ENCODE results near the gene NEDD9. TPM values are rescaled to one million over a fixed set of nuclear protein-coding genes. Genes with fewer than 3 reads are reported as not detected.

Gene NEDD9
- total RNA-seq, 1 donor from 2014 or later = 23.2 TPM

DNA sequence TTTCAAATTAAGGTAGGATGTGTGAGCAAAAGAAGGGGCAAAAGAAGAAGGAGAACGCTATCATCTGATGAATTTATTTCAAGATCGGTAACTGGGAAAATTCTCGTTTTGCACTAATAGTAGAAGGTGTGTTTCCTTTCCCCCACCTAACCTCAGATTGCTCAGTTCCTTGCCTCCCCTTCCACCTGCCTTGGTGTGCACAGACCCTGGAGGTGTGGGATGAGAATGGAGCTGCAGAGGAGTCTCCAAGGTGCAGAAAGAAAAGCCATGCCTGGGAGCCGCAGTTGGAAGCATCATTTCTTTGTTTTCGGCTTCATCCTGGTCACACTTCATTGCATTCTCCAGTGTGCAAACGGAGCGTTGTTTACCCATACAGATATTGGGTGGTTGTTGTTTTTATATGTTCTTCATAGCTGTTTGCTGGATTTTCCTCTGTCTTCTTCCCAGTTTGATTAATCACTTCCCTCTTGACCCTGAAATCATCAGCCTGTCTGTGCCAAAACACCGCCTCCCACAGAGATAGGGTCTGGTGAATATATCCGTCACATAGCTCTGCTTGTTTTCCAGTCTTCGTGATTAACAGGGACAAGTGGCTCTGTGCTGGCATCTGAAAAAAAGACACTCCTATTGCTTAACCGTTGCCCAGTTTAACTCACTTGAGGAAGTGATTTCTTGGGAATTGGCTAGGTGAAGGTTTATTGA is 40.2 kb upstream of the NEDD9 start:
- TF ChIP-seq, protein P1, sequence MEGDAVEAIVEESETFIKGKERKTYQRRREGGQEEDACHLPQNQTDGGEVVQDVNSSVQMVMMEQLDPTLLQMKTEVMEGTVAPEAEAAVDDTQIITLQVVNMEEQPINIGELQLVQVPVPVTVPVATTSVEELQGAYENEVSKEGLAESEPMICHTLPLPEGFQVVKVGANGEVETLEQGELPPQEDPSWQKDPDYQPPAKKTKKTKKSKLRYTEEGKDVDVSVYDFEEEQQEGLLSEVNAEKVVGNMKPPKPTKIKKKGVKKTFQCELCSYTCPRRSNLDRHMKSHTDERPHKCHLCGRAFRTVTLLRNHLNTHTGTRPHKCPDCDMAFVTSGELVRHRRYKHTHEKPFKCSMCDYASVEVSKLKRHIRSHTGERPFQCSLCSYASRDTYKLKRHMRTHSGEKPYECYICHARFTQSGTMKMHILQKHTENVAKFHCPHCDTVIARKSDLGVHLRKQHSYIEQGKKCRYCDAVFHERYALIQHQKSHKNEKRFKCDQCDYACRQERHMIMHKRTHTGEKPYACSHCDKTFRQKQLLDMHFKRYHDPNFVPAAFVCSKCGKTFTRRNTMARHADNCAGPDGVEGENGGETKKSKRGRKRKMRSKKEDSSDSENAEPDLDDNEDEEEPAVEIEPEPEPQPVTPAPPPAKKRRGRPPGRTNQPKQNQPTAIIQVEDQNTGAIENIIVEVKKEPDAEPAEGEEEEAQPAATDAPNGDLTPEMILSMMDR (IDR thresholded peaks at IDR 0.05) = no peak
- H3K36me3 Mint-ChIP-seq (ENCODE audit: low read depth) = no peaks in the 10 kb centered on the region
- no peak overlapping the region for H3K27ac Mint-ChIP-seq (ENCODE audit: unreplicated experiment)
- no peak for DNase-seq (ENCODE audit: low spot score)
- peaks cover 22% of the 10 kb centered on the region for H3K4me1 Mint-ChIP-seq (ENCODE audit: low read depth)
- no peak overlapping the region for H3K4me3 Mint-ChIP-seq (ENCODE audit: unreplicated experiment)
- H3K9me3 Mint-ChIP-seq (ENCODE audit: low read depth) = no peaks in the 10 kb centered on the region
- H3K27me3 Mint-ChIP-seq (ENCODE audit: low read depth) = no peaks in the 10 kb centered on the region

DNA sequence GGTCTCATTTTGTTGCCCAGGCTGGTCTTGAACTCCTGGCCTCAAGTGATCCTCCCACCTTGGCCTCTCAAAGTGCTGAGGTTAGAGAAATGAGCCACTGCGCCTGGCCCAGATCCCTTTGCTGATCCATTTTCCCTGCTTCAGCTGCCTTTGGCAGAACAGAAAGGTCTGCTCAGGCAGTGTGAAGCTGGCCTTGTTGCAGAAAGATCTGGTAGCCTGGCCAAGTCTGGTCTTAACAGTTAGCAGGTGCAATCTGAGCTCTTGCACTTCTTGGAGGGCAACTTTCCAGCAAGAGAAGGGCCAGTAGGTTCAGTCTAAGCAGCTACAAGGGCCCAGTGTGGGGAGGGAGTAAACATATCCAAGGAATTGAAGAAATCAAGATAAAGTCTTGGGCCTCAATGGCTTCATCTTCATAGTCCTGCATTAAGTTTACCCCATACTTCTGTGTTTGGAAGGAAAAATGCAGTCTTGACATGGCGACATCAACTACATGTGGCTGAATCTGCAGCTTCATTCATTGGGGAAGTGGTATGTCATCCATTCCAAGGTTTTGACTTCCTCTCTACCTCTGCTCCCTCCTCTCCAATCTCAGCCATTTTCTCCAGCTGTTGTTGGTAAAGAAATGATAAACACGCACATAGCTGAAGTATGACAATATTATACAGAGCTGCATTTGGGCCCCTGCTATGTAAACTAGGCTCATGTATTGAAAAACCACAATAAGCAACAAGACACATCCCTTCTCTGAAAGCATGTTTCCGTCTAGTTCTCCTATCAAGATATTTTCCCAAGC is 39.0 kb upstream of the NEDD9 start:
- TF ChIP-seq, protein P1 (IDR thresholded peaks at IDR 0.05) = no peak
- Mint-ChIP-seq H3K4me1 (ENCODE audit: low read depth) (peaks cover 10% of the 10 kb centered on the region), H3K27me3 (ENCODE audit: low read depth) (no peaks in the 10 kb centered on the region), H3K4me3 (ENCODE audit: unreplicated experiment) (no peak overlapping the region), H3K27ac (ENCODE audit: unreplicated experiment) (no peak overlapping the region), H3K9me3 (ENCODE audit: low read depth) (no peaks in the 10 kb centered on the region), H3K36me3 (ENCODE audit: low read depth) (no peaks in the 10 kb centered on the region)
- no peak for DNase-seq (ENCODE audit: low spot score)

DNA sequence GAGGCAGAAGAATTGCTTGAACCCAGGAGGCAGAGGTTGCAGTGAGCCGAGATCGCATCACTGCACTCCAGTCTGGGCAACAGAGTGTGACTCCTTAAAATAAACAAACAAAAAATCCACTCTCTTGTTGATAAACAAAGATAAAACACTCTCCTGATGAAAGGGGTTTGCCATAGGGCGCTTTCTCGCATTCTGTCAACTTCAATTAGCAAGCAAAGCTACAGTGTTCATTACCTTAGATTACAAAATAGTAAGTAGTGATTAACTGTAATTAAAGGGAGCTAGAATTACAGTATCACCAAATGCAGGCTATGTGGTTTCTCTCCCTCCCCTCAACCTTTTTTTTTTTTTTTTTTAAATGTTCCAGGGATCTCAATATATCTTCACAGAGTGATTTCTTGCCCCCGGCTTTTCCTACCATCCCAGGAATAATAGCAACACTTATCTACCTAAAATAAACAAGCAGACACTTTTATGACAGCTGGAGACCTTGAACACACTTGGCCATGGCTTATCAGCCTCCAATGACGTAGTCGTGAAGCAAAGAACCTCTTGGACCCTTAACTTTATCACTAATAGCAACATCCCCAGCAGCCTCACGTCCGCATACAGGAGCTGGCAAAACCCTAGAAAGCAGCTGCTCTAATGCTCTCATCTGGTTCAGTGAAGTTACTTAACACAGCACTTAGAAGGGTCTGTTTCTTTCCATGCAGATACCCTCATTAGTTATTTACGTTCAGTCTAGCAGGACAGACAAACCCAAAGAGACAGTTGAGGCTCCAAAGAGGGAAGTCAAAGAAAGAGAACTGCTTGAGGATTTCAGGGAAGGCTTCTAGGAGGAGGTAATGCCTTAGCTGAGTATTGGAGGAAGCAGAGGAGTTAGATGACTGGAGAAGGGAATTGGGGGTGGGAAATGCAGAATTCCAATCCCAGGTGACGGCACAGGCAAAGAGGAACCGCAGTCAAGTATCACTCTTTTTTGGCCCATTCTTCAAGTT is 37.9 kb upstream of the NEDD9 start:
- no peaks in the 10 kb centered on the region for H3K4me1 Mint-ChIP-seq (ENCODE audit: low read depth)
- no peaks in the 10 kb centered on the region for H3K9me3 Mint-ChIP-seq (ENCODE audit: low read depth)
- TF ChIP-seq, protein P1 (IDR thresholded peaks at IDR 0.05) = no peak

DNA sequence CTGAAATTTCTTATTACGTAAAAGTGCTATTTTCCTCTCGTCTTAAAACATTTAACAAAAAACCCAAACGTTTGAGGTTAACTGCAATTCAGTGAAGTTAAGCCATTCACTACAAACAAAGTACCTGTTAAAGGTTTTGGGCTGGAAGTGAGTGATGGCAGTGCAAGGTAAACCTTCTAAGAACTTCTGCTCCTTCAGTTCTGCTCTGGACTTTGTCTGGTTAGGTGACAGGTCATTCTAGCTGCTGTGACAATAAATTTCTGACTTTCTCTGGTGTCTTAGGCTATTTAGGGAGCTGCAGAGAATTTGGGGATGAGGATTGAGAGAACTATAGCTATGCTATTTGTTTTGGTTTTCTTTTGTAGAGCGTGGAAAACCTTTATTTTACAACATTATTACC is 36.5 kb upstream of the NEDD9 start:
- no peaks in the 10 kb centered on the region for H3K9me3 Mint-ChIP-seq (ENCODE audit: low read depth)
- no peak overlapping the region for H3K27ac Mint-ChIP-seq (ENCODE audit: unreplicated experiment)
- H3K4me1 Mint-ChIP-seq (ENCODE audit: low read depth) = no peaks in the 10 kb centered on the region
- no peaks in the 10 kb centered on the region for H3K27me3 Mint-ChIP-seq (ENCODE audit: low read depth)
- no peak overlapping the region for H3K4me3 Mint-ChIP-seq (ENCODE audit: unreplicated experiment)
- TF ChIP-seq, protein P1 (IDR thresholded peaks at IDR 0.05) = no peak
- DNase-seq (ENCODE audit: low spot score) = no peak
- no peaks in the 10 kb centered on the region for H3K36me3 Mint-ChIP-seq (ENCODE audit: low read depth)

More for the DNA sequence above, 37.9 kb upstream of the NEDD9 start:
- DNase-seq (ENCODE audit: low spot score) = no peak
- Mint-ChIP-seq H3K27me3 (ENCODE audit: low read depth) (no peaks in the 10 kb centered on the region), H3K27ac (ENCODE audit: unreplicated experiment) (no peak overlapping the region), H3K36me3 (ENCODE audit: low read depth) (no peaks in the 10 kb centered on the region), H3K4me3 (ENCODE audit: unreplicated experiment) (no peak overlapping the region)

DNA sequence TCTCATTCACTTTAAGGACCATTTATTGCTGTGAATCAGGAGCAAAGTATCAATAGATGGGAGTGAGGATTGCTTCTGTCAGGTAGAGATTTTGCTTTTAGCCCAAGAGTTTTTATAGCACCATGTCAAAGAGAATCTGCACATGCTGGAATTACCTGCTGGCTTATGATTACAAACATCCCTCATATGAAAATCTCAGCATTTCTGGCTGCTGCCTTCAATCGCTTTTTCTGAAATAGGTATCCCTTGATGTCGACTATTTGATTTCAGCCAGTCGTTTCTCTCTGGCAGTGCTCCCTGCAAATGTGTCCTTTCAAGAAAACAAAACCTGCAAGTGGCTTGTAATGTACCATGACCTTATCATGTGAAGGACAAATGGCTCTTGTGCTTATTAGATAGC is 34.5 kb upstream of the NEDD9 start:
- DNase-seq (ENCODE audit: low spot score) = no peak
- H3K27me3 Mint-ChIP-seq (ENCODE audit: low read depth) = no peaks in the 10 kb centered on the region
- no peak overlapping the region for H3K27ac Mint-ChIP-seq (ENCODE audit: unreplicated experiment)
- H3K4me3 Mint-ChIP-seq (ENCODE audit: unreplicated experiment) = no peak overlapping the region
- no peaks in the 10 kb centered on the region for H3K36me3 Mint-ChIP-seq (ENCODE audit: low read depth)
- H3K4me1 Mint-ChIP-seq (ENCODE audit: low read depth) = peaks cover 19% of the 10 kb centered on the region
- TF ChIP-seq, protein P1 (IDR thresholded peaks at IDR 0.05) = no peak
- no peaks in the 10 kb centered on the region for H3K9me3 Mint-ChIP-seq (ENCODE audit: low read depth)

Measured in chondrocyte (in vitro differentiated cells).